Panc1 (cell line): ENCODE results near the gene AGER. TPM values are rescaled to one million over a fixed set of nuclear protein-coding genes. Genes with fewer than 3 reads are reported as not detected.

Experiments
- ATAC-seq: fragments of 200-7000 bp; cut with Tn5 transposase; 2 replicates; pipeline ENCODE4 v1.9.1; 2020; ENCODE audit warnings: mild to moderate bottlenecking, moderate library complexity
- BruUV-seq: library from RNA; stranded (reverse); fragments of 400-500 nt; replicated peaks from 2 replicates; lab custom pipeline; 2021; lab: Mats Ljungman, UMichigan
- CTCF ChIA-PET: fragments of 300-600 bp; sonication (Branson Sonifier 250); formaldehyde crosslinking; loops from one replicate; lab custom pipeline; 2022; ENCODE audit warnings: antibody characterized with exemption; lab: Charles Lee
- POLR2A ChIA-PET: fragments of 300-600 bp; sonication (Branson Sonifier 250); formaldehyde crosslinking; loops from one replicate; lab custom pipeline; 2022; ENCODE audit warnings: antibody characterized with exemption; lab: Charles Lee
- DNase-seq: peaks from one replicate; pipeline ENCODE4 v3.0.0-alpha.2; 2010; ENCODE audit warnings: low read depth, low spot score
- H3K27ac ChIP-seq: 2 replicates; pipeline ENCODE4 v1.5.1; 2011; ENCODE audit warnings: mild to moderate bottlenecking, low read length, inconsistent platforms
- H3K27me3 ChIP-seq: fragments of 200-500 bp; sonication (Bioruptor generic); 2 replicates; pipeline ENCODE4 v1.6.0; 2014; ENCODE audit warnings: low read length, inconsistent platforms; ENCODE audit not compliant: control insufficient read depth, insufficient read depth
- H3K36me3 ChIP-seq: fragments of 200-500 bp; sonication (Bioruptor generic); 2 replicates; pipeline ENCODE4 v1.5.1; 2014; ENCODE audit warnings: inconsistent platforms, mild to moderate bottlenecking, low read length, moderate library complexity; ENCODE audit not compliant: control insufficient read depth, insufficient read depth
- H3K4me1 ChIP-seq: 2 replicates; pipeline ENCODE4 v1.5.1; 2011; ENCODE audit warnings: inconsistent platforms, mild to moderate bottlenecking, low read length, moderate library complexity; ENCODE audit not compliant: control insufficient read depth, insufficient read depth
- H3K4me3 ChIP-seq, 2 experiments: 2 replicates each; pipeline ENCODE4 v1.5.1; 2011 to 2012; ENCODE audit warnings: low read depth in 2 of 2, low read length in 2 of 2, mild to moderate bottlenecking in 2 of 2, inconsistent platforms in 1 of 2, moderate library complexity in 1 of 2
- H3K9me3 ChIP-seq: fragments of 200-500 bp; sonication (Bioruptor generic); 2 replicates; pipeline ENCODE4 v1.5.1; 2014; ENCODE audit warnings: low read depth, mild to moderate bottlenecking, inconsistent platforms, low read length, moderate library complexity; ENCODE audit not compliant: control insufficient read depth, insufficient read depth
- SIN3A ChIP-seq: IDR thresholded peaks from 2 replicates; pipeline ENCODE4 v1.6.1; 2012; ENCODE audit warnings: low read depth, mild to moderate bottlenecking, low read length, moderate library complexity, borderline replicate concordance; ENCODE audit not compliant: insufficient read depth
- TCF7L2 ChIP-seq: IDR thresholded peaks from 2 replicates; pipeline ENCODE4 v1.6.1; 2011; ENCODE audit warnings: mild to moderate bottlenecking, low read depth, low read length, inconsistent platforms
- in situ Hi-C: cut with HindIII; loops from 2 replicates; pipeline ENCODE4 v1.10.0; 2016; ENCODE audit warnings: low sequenced_read_pairs, low pct_unique_long_range_greater_than_20kb
- intact Hi-C: fragments of 100-400 bp; cut with micrococcal nuclease; formaldehyde crosslinking; loops from one replicate; pipeline ENCODE4 v1.10.0; 2022; ENCODE audit not compliant: unreplicated experiment
- total RNA-seq: library from RNA; stranded (reverse); gene quantifications from one replicate; pipeline ENCODE4 v1.2.1, GENCODE V29; 2021; ENCODE audit not compliant: unreplicated experiment
- TF ChIP-seq, protein P1 (sequence below): fragments of 450-650 bp; IDR thresholded peaks from 2 replicates; pipeline ENCODE4 v1.5.1; 2017; ENCODE audit warnings: mild to moderate bottlenecking
- TF ChIP-seq, protein P2 (sequence below), 2 experiments: IDR thresholded peaks; 2 replicates each; pipeline ENCODE4 v1.6.1; 2011 to 2012; ENCODE audit warnings: low read depth in 2 of 2, control low read depth in 1 of 2, low read length in 1 of 2, mild to moderate bottlenecking in 1 of 2, moderate library complexity in 1 of 2; ENCODE audit not compliant: insufficient read depth in 1 of 2

Gene AGER
- total RNA-seq, 1 experiment from 2014 or later: 3.7 TPM

DNA sequence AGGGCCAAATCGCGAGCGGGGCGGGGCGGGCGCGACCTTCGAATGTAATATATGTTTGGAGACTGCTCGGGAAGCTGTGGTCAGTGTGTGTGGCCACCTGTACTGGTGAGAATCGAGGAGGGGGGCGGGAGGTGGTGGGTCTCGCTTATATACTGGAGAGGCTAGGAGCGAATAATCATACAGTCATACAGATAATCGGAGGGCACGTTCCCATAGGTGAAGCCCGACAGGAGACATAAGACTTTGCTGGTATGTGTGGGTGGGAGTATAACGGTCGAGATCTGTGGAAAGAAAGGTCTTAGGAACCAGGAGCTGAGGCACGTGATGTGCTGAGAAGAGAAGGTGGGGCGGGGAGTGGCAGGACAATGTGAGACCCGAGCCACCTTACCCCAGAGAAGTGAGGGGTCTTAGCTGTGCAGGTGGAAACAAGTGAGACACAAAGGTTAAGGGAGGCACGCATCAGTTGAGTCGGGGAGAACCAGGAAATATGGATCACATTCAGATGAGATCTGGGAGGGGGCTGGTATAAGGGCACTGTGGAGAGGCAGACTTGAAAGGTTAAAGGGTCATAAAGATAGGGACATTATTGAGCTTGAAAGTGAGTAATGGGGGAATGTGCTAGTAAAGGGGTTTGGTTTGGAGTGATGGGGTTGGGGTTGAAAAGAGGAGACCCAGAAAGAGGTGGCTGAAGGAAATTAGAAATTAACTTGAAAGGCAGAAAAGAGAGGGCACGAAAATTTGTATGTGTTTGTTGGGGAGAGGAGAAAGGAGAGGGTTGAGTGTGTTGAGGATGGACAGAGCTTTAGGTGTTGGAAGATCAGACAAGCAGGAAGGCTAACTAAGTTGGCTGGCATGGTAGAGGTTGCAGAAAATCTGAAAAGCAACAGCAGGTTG, 5.3 kb downstream of the AGER start:
- ATAC-seq: no peak

DNA sequence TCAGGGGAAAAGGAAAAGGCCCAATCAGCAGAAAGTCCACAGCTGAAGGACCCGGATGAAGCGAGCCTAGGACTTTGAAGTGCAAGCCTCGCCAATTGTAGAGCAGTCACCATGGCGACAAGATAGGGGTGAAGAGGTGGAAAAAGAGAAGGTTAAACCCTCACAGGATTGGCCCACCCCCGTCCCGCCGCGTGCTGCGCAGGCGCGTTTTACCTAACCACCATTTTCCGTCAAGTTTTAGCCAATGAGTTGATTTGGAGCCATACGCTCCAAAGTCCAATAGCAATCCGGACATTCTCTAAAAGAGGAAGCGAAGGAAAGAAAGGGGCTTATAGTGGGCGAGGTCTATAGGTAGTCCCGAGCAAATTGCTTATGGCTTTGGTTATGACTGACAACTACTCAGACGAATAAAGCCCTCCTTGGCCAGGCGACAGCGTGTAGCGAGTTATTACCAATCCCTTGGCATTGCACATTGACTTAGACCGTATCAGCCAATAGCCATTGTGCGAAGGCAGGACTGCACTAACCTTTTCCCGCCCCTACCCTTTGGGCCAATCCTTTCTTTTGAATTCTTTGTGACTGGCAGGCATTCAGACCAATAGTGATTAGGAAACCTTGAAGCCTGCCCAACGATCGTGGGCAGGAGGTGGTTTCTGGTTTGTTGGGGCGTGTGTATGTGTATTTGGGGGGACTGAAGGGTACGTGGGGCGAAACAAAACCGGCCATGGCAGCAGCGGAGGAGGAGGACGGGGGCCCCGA, 6.1 kb downstream of the AGER start, which contains the start of gene RNF5:
RNF5 (plus strand) TSS at position 618 of the 759 bp plus-strand sequence; CDS start at position 725, 107 bp downstream.
- TF ChIP-seq TCF7L2: peak; percentile 99
- TF ChIP-seq SIN3A: 0 out of 2 replicates have a peak, but pooled peaks have one; percentile 26
- TF ChIP-seq, protein P1, sequence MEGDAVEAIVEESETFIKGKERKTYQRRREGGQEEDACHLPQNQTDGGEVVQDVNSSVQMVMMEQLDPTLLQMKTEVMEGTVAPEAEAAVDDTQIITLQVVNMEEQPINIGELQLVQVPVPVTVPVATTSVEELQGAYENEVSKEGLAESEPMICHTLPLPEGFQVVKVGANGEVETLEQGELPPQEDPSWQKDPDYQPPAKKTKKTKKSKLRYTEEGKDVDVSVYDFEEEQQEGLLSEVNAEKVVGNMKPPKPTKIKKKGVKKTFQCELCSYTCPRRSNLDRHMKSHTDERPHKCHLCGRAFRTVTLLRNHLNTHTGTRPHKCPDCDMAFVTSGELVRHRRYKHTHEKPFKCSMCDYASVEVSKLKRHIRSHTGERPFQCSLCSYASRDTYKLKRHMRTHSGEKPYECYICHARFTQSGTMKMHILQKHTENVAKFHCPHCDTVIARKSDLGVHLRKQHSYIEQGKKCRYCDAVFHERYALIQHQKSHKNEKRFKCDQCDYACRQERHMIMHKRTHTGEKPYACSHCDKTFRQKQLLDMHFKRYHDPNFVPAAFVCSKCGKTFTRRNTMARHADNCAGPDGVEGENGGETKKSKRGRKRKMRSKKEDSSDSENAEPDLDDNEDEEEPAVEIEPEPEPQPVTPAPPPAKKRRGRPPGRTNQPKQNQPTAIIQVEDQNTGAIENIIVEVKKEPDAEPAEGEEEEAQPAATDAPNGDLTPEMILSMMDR: no peak
- TF ChIP-seq, protein P2, sequence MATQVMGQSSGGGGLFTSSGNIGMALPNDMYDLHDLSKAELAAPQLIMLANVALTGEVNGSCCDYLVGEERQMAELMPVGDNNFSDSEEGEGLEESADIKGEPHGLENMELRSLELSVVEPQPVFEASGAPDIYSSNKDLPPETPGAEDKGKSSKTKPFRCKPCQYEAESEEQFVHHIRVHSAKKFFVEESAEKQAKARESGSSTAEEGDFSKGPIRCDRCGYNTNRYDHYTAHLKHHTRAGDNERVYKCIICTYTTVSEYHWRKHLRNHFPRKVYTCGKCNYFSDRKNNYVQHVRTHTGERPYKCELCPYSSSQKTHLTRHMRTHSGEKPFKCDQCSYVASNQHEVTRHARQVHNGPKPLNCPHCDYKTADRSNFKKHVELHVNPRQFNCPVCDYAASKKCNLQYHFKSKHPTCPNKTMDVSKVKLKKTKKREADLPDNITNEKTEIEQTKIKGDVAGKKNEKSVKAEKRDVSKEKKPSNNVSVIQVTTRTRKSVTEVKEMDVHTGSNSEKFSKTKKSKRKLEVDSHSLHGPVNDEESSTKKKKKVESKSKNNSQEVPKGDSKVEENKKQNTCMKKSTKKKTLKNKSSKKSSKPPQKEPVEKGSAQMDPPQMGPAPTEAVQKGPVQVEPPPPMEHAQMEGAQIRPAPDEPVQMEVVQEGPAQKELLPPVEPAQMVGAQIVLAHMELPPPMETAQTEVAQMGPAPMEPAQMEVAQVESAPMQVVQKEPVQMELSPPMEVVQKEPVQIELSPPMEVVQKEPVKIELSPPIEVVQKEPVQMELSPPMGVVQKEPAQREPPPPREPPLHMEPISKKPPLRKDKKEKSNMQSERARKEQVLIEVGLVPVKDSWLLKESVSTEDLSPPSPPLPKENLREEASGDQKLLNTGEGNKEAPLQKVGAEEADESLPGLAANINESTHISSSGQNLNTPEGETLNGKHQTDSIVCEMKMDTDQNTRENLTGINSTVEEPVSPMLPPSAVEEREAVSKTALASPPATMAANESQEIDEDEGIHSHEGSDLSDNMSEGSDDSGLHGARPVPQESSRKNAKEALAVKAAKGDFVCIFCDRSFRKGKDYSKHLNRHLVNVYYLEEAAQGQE (IDR thresholded peaks at IDR 0.05; ENCODE audit: insufficient read depth in 1 of 2, low read depth in 2 of 2, low read length in 1 of 2): no peak
- intact Hi-C loops: no loop called here
- no peaks in the 10 kb centered on the region for H3K9me3 ChIP-seq
- H3K36me3 ChIP-seq: 0 out of 2 replicates have a peak, but pooled peaks cover 3% of the 10 kb centered on the region
- no peaks in the 10 kb centered on the region for H3K27me3 ChIP-seq
- BruUV-seq: no TSS peak
- peak within 1 kb of the TSS; percentile 61 to 64 for H3K4me3 ChIP-seq
- peak; percentile 89 for ATAC-seq
- H3K27ac ChIP-seq: peak within 1 kb of the TSS; percentile 98
- in situ Hi-C loops: no loop called here
- peak; percentile 99 for DNase-seq
- ChIA-PET CTCF (interaction anchor here (0.6 to 1.4 kb wide), 2 partner anchors 14 to 18 kb away, joined by 3 read pairs; no protein-coding TSS in a partner anchor), POLR2A (interaction anchor here (1.0 to 1.1 kb wide), 2 partner anchors 18 to 88 kb away, joined by 3 to 4 read pairs; no protein-coding TSS in a partner anchor)
- H3K4me1 ChIP-seq: peaks cover 35% of the 10 kb centered on the region

More for the DNA sequence above, 5.3 kb downstream of the AGER start:
- CTCF ChIA-PET: no interaction called here
- Histone ChIP-seq H3K4me3 (peak overlapping the region; percentile 61 to 64), H3K27ac (peak overlapping the region; percentile 98), H3K9me3 (no peaks in the 10 kb centered on the region), H3K4me1 (peaks cover 30% of the 10 kb centered on the region), H3K27me3 (no peaks in the 10 kb centered on the region), H3K36me3 (0 out of 2 replicates have a peak, but pooled peaks cover 3% of the 10 kb centered on the region)
- in situ Hi-C loops (no loop called here), intact Hi-C loops (no loop called here)
- no peak for DNase-seq
- TSS peak; percentile 90 for BruUV-seq
- TF ChIP-seq SIN3A: 0 out of 2 replicates have a peak, but pooled peaks have one; percentile 12
- TF ChIP-seq, protein P1: no peak
- POLR2A ChIA-PET: interaction anchor here (0.7 kb wide), 1 partner anchor 11 kb away, joined by 10 read pairs; the partner anchor contains the start of gene PBX2
